T47D (cell line): ENCODE data around the gene UVSSA.

Experiments
- DNase-seq, 2 experiments: peaks; one replicate each; pipeline versions ENCODE4 v3.0.0 to v3.0.0-alpha.2; 2011 to 2012; ENCODE audit warnings: low read depth in 1 of 2, low spot score in 1 of 2
- JUND ChIP-seq: IDR thresholded peaks from 2 replicates; pipeline ENCODE4 v1.6.1; 2012; ENCODE audit warnings: low read depth
- in situ Hi-C: cut with HindIII; loops from 2 replicates; pipeline ENCODE4 v1.10.0; 2016; ENCODE audit warnings: low sequenced_read_pairs, low pct_unique_long_range_greater_than_20kb

UVSSA gene, protein sequence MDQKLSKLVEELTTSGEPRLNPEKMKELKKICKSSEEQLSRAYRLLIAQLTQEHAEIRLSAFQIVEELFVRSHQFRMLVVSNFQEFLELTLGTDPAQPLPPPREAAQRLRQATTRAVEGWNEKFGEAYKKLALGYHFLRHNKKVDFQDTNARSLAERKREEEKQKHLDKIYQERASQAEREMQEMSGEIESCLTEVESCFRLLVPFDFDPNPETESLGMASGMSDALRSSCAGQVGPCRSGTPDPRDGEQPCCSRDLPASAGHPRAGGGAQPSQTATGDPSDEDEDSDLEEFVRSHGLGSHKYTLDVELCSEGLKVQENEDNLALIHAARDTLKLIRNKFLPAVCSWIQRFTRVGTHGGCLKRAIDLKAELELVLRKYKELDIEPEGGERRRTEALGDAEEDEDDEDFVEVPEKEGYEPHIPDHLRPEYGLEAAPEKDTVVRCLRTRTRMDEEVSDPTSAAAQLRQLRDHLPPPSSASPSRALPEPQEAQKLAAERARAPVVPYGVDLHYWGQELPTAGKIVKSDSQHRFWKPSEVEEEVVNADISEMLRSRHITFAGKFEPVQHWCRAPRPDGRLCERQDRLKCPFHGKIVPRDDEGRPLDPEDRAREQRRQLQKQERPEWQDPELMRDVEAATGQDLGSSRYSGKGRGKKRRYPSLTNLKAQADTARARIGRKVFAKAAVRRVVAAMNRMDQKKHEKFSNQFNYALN

DNA sequence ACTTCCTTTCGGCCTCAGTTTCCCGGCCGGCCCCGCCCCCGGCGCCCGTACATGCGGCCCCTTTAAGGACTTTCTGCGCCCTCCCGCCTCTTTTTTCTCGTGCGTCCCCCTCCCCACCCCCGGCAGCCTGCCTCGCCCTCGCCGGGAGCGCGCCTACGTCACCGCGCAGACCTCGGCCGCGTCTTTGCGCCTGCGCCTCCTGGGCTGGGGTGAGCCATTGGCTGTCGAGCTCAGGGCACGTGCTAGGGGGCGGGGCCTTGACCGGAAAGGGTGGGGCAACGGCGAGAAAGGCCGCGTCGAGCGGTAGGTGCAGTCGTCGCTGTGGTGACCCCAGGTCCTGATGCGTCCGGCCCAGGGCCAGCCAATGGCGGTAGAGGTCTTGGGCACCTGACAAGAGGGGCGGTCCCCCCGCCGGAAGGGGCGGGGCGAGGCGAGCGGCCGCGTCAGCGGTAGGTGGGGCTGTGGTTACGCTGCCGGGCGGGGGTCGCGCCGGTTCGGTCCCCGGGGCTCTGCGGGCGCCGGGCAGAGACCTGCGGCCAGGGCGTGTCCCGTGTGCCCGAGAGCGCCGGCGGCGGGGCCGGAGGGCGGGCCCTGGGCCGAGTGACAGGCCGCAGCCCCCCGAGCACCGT, at the start of gene UVSSA:
TSS of gene UVSSA (plus strand) at position 428 of the 629 bp plus-strand sequence. CDS start 884 bp downstream, outside the sequence.
- in situ Hi-C loops, result no loop called here
- peak; percentile 100 for DNase-seq
- no peak for TF ChIP-seq JUND

DNA sequence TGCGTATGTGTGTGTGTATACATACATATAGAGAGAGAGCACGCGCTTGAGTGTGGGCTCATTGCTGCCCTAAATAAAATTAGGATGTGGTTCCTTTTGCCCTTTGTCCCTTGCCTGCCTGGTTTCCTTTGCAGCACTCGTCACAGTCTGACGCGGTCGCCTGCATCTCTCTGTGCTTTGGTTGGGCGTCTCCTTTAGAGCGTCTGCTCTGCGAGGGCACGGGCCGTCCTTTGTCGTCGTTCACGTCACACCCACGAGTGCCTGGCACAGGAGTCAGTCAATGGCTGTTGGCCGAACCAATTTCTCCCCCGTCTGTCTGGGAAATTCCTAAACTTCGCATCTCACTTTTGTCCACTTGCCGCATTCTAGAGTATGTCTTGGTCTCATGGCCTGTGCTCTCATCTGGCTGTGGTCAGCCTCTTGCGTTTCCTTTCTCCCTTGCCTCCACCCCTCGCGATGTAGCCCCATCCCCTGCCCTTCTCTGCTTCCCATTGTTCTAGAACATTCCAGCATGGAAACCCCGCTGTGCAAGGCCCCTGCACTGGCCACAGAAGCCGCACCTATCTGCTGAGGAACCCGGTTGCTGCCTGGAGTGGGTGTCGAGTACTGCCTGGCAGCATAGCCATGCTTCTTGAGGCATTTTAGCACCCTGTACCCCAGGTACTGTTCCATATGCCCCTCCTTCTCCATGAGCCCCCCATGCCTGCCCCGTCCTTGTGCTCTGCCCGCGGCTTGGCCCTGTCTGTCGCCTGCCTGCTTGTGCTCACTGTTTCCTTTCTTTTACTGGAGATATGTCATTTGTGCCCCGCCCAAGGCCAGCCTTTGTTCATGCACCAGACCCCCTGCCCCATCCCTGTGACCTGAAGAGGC, 49.3 kb upstream of the UVSSA start:
- no peak for TF ChIP-seq JUND
- in situ Hi-C loops, result no loop called here
- DNase-seq, result no peak

DNA sequence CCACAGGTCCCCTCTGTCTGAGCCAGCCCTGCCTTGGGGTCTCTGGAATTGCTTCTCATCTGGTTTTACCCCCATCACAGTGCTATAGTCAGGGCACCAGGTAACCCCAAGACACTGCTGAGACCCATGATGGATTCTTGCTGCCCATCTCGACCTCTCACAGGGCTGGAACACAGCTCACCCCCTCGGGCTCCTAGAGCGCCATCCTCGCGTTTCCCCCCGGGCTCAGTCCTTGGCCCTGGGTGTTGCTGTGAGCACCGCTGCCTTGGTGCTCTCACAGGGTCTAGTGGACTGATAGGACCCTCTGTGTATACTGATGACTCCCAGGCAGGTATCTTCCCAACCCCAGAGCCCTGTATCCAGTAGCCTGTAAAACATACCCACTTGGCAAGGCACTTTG, 48.5 kb upstream of the UVSSA start:
- TF ChIP-seq JUND, result no peak
- in situ Hi-C loops, result no loop called here
- no peak for DNase-seq

DNA sequence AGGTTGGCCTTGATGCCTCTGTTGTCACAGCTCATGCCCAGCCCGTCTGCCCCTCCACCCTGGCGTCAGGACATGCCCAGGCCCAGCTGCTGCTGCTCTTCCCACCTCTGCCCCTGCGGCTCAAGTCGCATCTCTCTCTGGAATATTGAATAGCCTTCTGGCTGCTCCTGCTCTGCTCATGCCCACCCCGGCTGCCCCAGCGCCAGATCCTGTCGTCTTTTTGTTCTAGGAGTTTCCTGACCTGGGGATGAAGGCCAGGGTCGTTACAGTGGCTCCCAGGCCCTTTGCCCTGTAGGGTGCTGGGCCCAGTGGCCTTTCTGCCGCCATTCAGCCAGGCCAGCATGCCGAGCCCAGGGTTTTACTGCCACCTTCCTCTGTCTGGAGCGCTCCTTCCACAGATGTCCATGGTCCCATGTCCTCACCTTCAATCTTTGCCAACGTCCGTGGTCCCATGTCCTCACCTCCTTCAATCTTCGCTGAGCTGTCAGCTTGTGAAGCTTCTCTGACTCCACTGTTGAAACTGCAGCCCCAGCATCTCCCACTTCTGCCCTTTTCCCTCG, 47.6 kb upstream of the UVSSA start:
- in situ Hi-C loops, result no loop called here
- DNase-seq, result no peak
- TF ChIP-seq JUND, result no peak

DNA sequence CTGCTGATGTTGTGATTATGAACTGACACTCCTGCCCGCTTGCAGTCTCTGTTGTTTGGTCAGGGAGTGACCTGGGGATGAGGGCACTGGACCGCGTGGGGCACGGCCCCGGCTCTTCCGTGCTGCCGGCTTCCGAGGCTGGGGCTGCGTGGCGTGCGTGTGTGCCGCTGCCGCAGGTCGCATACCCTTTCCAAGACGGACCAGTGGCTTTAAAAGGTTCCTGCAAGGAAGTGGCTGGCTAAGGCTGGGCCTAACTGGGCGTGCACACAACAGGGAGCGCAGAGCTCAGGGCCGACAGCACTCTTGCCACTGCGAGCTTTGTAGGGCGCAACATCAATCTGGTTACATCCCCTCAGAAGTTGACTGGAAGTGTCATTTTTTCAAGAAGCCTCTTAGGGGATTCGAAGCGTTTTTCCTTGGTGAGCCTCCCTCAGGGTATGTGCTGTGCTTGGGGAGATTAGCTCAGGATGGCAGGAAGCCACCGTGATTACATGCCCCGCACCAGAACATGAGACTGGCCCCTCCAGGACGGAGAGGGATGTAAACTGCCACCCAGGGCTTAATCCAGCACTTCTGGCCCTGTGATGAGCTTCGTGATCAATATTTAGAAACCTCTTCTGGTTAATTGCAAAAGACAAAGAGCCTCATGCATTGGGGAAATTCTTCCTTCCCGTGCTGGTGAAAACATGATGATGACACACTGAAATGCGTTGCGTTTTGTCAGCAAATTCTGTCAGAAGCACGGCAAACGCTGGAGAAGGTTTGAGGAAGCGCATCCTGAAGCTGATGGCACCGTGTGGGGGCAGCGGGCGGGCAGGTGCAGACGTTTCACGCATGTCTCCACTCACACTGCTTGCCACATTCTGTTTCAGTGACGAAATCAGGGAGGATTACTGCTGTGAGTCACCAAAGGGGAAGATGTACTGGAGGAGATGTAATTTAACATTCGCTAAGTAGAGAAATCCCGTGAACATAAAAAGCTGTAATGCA, 46.2 kb upstream of the UVSSA start:
- DNase-seq, result no peak
- TF ChIP-seq JUND, result no peak
- in situ Hi-C loops, result no loop called here

DNA sequence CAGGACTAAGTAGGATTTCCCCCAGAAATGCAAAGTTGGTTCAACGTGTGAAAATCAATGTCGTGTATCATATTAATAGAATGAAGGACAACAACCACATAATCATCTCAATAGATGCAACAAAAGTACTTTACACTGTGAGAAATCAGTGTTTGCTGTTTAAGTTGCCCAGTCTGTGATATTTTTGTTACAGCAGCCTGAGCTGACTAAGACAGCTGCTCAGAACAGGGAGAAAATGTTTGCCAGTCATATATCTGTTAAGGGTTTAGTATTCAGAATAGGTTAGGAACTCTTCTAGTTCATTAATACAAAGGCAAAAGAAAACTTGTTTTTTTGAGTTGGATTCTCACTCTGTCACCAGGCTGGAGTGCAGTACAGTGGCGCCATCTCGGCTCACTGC, 44.8 kb upstream of the UVSSA start:
- no peak for TF ChIP-seq JUND
- in situ Hi-C loops, result no loop called here
- no peak for DNase-seq

DNA sequence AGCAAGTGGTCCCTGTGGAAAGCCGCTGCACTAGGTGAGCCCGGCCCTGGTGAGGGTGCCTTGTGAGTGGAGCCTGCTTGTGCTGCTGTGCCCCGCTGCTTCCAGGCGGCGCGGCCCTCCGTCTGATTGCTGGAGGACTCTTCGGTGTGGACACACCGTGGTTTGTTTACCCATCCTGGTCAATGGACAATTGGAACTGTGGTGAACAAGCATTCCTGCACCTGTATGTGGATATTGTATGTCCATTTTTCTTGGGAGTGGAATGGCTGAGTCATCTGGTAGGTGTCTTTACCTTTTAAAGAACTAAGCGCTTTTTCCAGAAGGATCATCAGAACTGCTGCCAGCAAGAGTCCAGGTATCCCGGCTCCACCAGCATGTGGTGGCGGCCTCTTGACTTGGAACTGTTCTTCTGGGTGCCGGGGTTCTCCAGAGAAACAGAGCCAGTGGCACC, 41.7 kb upstream of the UVSSA start:
- no peak for TF ChIP-seq JUND
- in situ Hi-C loops, result no loop called here

DNA sequence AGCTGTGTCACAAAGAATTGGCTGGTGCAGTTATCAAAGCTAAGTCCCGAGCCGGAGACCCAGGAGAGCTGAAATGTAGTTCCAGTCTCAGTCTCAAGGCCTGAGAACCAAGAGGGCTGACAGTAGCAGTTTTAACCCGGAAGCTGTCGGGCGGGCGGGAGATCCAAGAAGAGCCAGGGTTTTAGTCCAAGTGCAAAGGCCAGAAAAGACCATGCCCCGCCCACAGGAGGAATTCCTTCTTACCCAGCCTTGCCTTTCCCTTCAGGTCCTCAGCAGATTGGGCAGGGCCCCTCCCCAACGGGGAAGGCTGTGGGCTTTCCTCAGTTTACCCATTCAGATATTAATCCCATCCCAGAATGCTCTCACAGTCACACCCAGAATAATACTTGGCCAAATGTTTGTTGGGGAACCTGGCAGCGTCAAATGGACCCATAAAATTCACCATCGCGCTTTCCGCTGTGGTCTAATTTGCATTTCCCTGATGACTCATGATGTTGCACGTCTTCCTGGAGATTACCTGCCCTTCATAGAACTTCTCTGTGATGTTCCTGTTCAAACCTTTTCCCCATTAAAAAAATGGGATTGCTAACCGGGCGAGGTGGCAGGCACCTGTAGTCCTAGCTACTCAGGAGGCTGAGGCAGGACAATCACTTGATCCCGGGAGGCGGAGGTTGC, 41.1 kb upstream of the UVSSA start:
- no peak for DNase-seq
- no peak for TF ChIP-seq JUND
- in situ Hi-C loops, result no loop called here

More for the DNA sequence above, 41.7 kb upstream of the UVSSA start:
- DNase-seq, result no peak

DNA sequence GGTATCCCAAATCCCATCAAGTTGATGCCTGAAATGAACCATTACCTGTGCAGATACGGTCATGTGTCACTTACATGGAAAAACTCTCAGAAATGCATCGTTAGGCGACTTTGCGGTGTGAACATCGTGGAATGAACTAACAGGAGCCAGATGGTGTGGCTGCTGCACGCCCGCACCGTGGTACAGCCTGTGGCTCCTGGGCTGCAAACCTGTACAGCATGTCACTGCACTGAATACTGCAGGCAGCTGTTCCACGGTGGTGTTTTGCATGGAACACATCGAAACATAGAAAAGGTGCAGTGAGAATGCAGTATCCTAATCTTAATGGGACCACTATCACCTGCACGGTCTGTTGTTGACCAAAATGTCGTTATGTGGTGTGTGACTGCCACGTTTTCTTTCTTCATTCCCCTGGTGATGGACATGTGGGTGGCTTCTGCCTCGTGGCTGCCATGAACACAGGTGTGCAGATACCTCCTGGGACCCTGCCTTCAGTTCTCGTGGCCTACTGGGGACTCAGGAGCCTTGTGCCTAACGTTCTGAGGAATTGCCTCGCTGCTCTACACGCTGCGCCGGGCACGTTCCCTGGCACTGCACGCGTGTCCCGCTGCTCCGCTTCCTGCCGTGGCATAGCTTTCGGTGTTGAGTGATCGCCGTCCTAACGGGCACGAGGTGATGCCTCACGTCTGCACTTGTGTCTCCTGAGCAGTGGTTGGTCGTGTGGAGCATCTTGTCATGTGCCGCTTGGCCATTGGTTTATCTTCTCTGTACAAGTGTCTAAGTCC, 38.9 kb upstream of the UVSSA start:
- no peak for TF ChIP-seq JUND
- in situ Hi-C loops, result no loop called here
- no peak for DNase-seq
